ENCODE data around the gene SIPA1L3.

SIPA1L3 gene

GRCh38 chr19:38039966-38040365 is 133.0 kb downstream of the SIPA1L3 start:
- Histone ChIP-seq H3K4me3 (ENCODE audit: insufficient read depth, low read length, poor library complexity, severe bottlenecking) (no peak overlapping the region), H3K4me2 (ENCODE audit: low read depth, low read length, poor library complexity, severe bottlenecking) (no peak overlapping the region), H2AFZ (ENCODE audit: low read depth, low read length, severe bottlenecking) (no peak overlapping the region), H3K9me2 (replicated peaks; ENCODE audit: insufficient read depth, low read length) (no peaks in the 10 kb centered on the region), H3K36me3 (ENCODE audit: low read length) (0 out of 2 replicates have a peak, but pooled peaks cover 5% of the 10 kb centered on the region), H3K9ac (ENCODE audit: low read length) (no peak overlapping the region), H3K27me3 (ENCODE audit: low read length) (no peaks in the 10 kb centered on the region), H4K20me1 (ENCODE audit: low read depth, low read length) (no peaks in the 10 kb centered on the region), H3K27ac (ENCODE audit: low read depth, low read length) (no peak overlapping the region), H3F3A (ENCODE audit: insufficient read depth) (no peaks in the 10 kb centered on the region), H3K79me2 (ENCODE audit: insufficient read depth, low read length) (peaks cover 74% of the 10 kb centered on the region), H3K9me3 (ENCODE audit: insufficient read depth, low read length) (no peaks in the 10 kb centered on the region)
- TF ChIP-seq EZH2phosphoT487 (conservative IDR thresholded peaks at IDR 0.05; ENCODE audit: low read length) (no peak), CTCF (IDR thresholded peaks at IDR 0.05; ENCODE audit: insufficient read depth, low read length, poor library complexity, severe bottlenecking) (no peak)

- Histone ChIP-seq H3F3A (ENCODE audit: insufficient read depth) (peaks cover 21% of the 10 kb centered on the region), H3K79me2 (ENCODE audit: insufficient read depth, low read length) (peaks cover 61% of the 10 kb centered on the region), H3K9me3 (ENCODE audit: insufficient read depth, low read length) (no peaks in the 10 kb centered on the region), H2AFZ (ENCODE audit: low read depth, low read length, severe bottlenecking) (no peak overlapping the region), H4K20me1 (ENCODE audit: low read depth, low read length) (no peaks in the 10 kb centered on the region), H3K27me3 (ENCODE audit: low read length) (no peaks in the 10 kb centered on the region), H3K4me3 (ENCODE audit: insufficient read depth, low read length, poor library complexity, severe bottlenecking) (no peak overlapping the region), H3K36me3 (ENCODE audit: low read length) (0 out of 2 replicates have a peak, but pooled peaks cover 5% of the 10 kb centered on the region), H3K4me2 (ENCODE audit: low read depth, low read length, poor library complexity, severe bottlenecking) (no peak overlapping the region), H3K9me2 (replicated peaks; ENCODE audit: insufficient read depth, low read length) (no peaks in the 10 kb centered on the region), H3K27ac (ENCODE audit: low read depth, low read length) (no peak overlapping the region), H3K9ac (ENCODE audit: low read length) (no peak overlapping the region)
- no peak for TF ChIP-seq CTCF (IDR thresholded peaks at IDR 0.05; ENCODE audit: insufficient read depth, low read length, poor library complexity, severe bottlenecking)
- TF ChIP-seq EZH2phosphoT487 (conservative IDR thresholded peaks at IDR 0.05; ENCODE audit: low read length), result no peak
Measured at GRCh38 chr19:38042132-38042531, 135.1 kb downstream of the SIPA1L3 start.

- no peak overlapping the region for H2AFZ ChIP-seq (ENCODE audit: low read depth, low read length, severe bottlenecking)
- no peak overlapping the region for H3K4me3 ChIP-seq (ENCODE audit: insufficient read depth, low read length, poor library complexity, severe bottlenecking)
- H3K9me3 ChIP-seq (ENCODE audit: insufficient read depth, low read length), result no peaks in the 10 kb centered on the region
- peaks cover 36% of the 10 kb centered on the region for H3F3A ChIP-seq (ENCODE audit: insufficient read depth)
- H4K20me1 ChIP-seq (ENCODE audit: low read depth, low read length), result no peaks in the 10 kb centered on the region
- 0 out of 2 replicates have a peak, but pooled peaks cover 5% of the 10 kb centered on the region for H3K36me3 ChIP-seq (ENCODE audit: low read length)
- no peaks in the 10 kb centered on the region for H3K27me3 ChIP-seq (ENCODE audit: low read length)
- peak overlapping the region; percentile 96; the same call in 1 of the 2 replicates for H3K27ac ChIP-seq (ENCODE audit: low read depth, low read length)
- peaks cover 51% of the 10 kb centered on the region for H3K79me2 ChIP-seq (ENCODE audit: insufficient read depth, low read length)
- no peaks in the 10 kb centered on the region for H3K9me2 ChIP-seq (replicated peaks; ENCODE audit: insufficient read depth, low read length)
- H3K9ac ChIP-seq (ENCODE audit: low read length), result no peak overlapping the region
- TF ChIP-seq CTCF (IDR thresholded peaks at IDR 0.05; ENCODE audit: insufficient read depth, low read length, poor library complexity, severe bottlenecking), result no peak
- TF ChIP-seq EZH2phosphoT487 (conservative IDR thresholded peaks at IDR 0.05; ENCODE audit: low read length), result no peak
- H3K4me2 ChIP-seq (ENCODE audit: low read depth, low read length, poor library complexity, severe bottlenecking), result no peak overlapping the region
Measured at GRCh38 chr19:38043649-38044144, 136.7 kb downstream of the SIPA1L3 start.

Data from SU-DHL-6 (cell line).